Vagina (tissue), 2 donors: ENCODE results near the gene POLR2B. TPM values are rescaled to one million over a fixed set of nuclear protein-coding genes. Genes with fewer than 3 reads are reported as not detected.
"Not testable (repeated sequence)": the region's sequence is repeated elsewhere in the genome, so short reads cannot be mapped to it uniquely, and the experiment has no call there.

ENCODE experiments used
- DNase-seq, 2 donors: peaks; one replicate each; pipeline ENCODE4 v3.0.0-alpha.2; 2017; ENCODE audit errors: extremely low spot score in 2 of 2
- H3K27ac ChIP-seq: fragments of 200-600 bp; sonication (generic); one replicate; pipeline ENCODE4 v1.5.1; 2019
- H3K27me3 ChIP-seq: fragments of 200-600 bp; sonication (generic); one replicate; pipeline ENCODE4 v1.5.1; 2019
- H3K36me3 ChIP-seq, 2 donors: fragments of 200-600 bp; sonication (generic); one replicate each; pipeline ENCODE4 v1.5.1; 2017 to 2019
- H3K4me1 ChIP-seq: fragments of 200-600 bp; sonication (generic); one replicate; pipeline ENCODE4 v1.5.1; 2019
- H3K4me3 ChIP-seq, 2 donors: fragments of 200-600 bp; sonication (generic); 1 replicate in 1 of 2; 2 replicates in 1 of 2; pipeline ENCODE4 v1.5.1; 2016 to 2019
- H3K9me3 ChIP-seq: fragments of 200-600 bp; sonication (generic); one replicate; pipeline ENCODE4 v1.5.1; 2019
- CTCF ChIP-seq, 3 experiments: fragments of 450-650 bp in 2 of 3; fragments of 200-600 bp in 1 of 3; sonication (generic) in 1 of 3; IDR thresholded peaks; one replicate each; pipeline ENCODE4 v1.5.1; 2017 to 2019; ENCODE audit warnings: antibody characterized with exemption in 3 of 3, mild to moderate bottlenecking in 2 of 3, moderate library complexity in 2 of 3
- POLR2A ChIP-seq, 2 donors: fragments of 450-650 bp; IDR thresholded peaks; one replicate each; pipeline ENCODE4 v1.6.1; 2017; ENCODE audit warnings: antibody characterized with exemption in 2 of 2, mild to moderate bottlenecking in 2 of 2, moderate library complexity in 2 of 2
- POLR2AphosphoS5 ChIP-seq, 2 donors: sonication (generic); formaldehyde crosslinking; IDR thresholded peaks; one replicate each; pipeline ENCODE4 v1.9.0; 2017; ENCODE audit warnings: antibody characterized with exemption in 2 of 2, mild to moderate bottlenecking in 2 of 2, low read depth in 1 of 2; ENCODE audit not compliant: insufficient read depth in 1 of 2
- intact Hi-C: fragments of 100-400 bp; cut with DNase I; formaldehyde crosslinking; loops from one replicate; pipeline ENCODE4 v1.15.1; 2023
- total RNA-seq: library from RNA; depleted of rRNA; stranded (reverse); fragments of >200 nt; gene quantifications from one replicate; pipeline ENCODE4 v1.2.3, GENCODE V29; 2016

Gene POLR2B
- 56.5 TPM for total RNA-seq

- peaks cover 71% of the 10 kb centered on the region for H3K4me1 ChIP-seq
- intact Hi-C loops = loop anchor here (5.0 kb wide), 1 partner anchor 72 kb away; the partner anchor contains the start of gene REST
- peak within 1 kb of the TSS; percentile 75 to 82 for H3K4me3 ChIP-seq
- peak within 1 kb of the TSS; percentile 91 for H3K27ac ChIP-seq
- H3K36me3 ChIP-seq = peaks cover 0 to 9% of the 10 kb centered on the region in 2 donors
- TF ChIP-seq CTCF (IDR thresholded peaks at IDR 0.05) (no peak), POLR2A (IDR thresholded peaks at IDR 0.05) (peak in 1 of 2 donors; percentile 60), POLR2AphosphoS5 (IDR thresholded peaks at IDR 0.05; ENCODE audit: insufficient read depth in 1 of 2, low read depth in 1 of 2) (peak; percentile 86 to 97)
- H3K9me3 ChIP-seq = no peaks in the 10 kb centered on the region
- DNase-seq = peak; percentile 90 to 97
- no peaks in the 10 kb centered on the region for H3K27me3 ChIP-seq
Measured at GRCh38 chr4:56978750-56979303, at the start of gene POLR2B. POLR2B (plus strand) TSS chr4:56978896; CDS start chr4:56978986, 90 bp downstream.

- Histone ChIP-seq H3K4me3 (no peak overlapping the region), H3K27me3 (no peaks in the 10 kb centered on the region), H3K27ac (no peak overlapping the region), H3K4me1 (peaks cover 28% of the 10 kb centered on the region), H3K36me3 (peaks cover 0 to 30% of the 10 kb centered on the region in 2 donors), H3K9me3 (no peaks in the 10 kb centered on the region)
- no peak for DNase-seq
- no peak for TF ChIP-seq CTCF (IDR thresholded peaks at IDR 0.05)
- no peak for TF ChIP-seq POLR2AphosphoS5 (IDR thresholded peaks at IDR 0.05; ENCODE audit: insufficient read depth in 1 of 2, low read depth in 1 of 2)
- TF ChIP-seq POLR2A (IDR thresholded peaks at IDR 0.05) = no peak
- intact Hi-C loops = no loop called here
Measured at GRCh38 chr4:56930638-56931037, 48.1 kb upstream of the POLR2B start.

GRCh38 chr4:56931924-56932323 is 46.8 kb upstream of the POLR2B start:
- Histone ChIP-seq H3K4me3 (no peak overlapping the region), H3K36me3 (peaks cover 0 to 30% of the 10 kb centered on the region in 2 donors), H3K4me1 (peaks cover 28% of the 10 kb centered on the region), H3K27ac (no peak overlapping the region), H3K9me3 (no peaks in the 10 kb centered on the region), H3K27me3 (no peaks in the 10 kb centered on the region)
- no peak for DNase-seq
- intact Hi-C loops = no loop called here
- TF ChIP-seq CTCF (IDR thresholded peaks at IDR 0.05) = no peak
- TF ChIP-seq POLR2AphosphoS5 (IDR thresholded peaks at IDR 0.05; ENCODE audit: insufficient read depth in 1 of 2, low read depth in 1 of 2) = no peak
- no peak for TF ChIP-seq POLR2A (IDR thresholded peaks at IDR 0.05)

GRCh38 chr4:56937262-56937661 is 41.4 kb upstream of the POLR2B start:
- Histone ChIP-seq H3K27ac (no peak overlapping the region), H3K9me3 (no peaks in the 10 kb centered on the region), H3K36me3 (peaks cover 0 to 10% of the 10 kb centered on the region in 2 donors), H3K27me3 (no peaks in the 10 kb centered on the region), H3K4me3 (no peak overlapping the region), H3K4me1 (peaks cover 21% of the 10 kb centered on the region)
- intact Hi-C loops = loop anchor here (2.0 kb wide), 1 partner anchor 16 kb away; no protein-coding TSS in a partner anchor
- no peak for DNase-seq
- TF ChIP-seq CTCF (IDR thresholded peaks at IDR 0.05) (no peak), POLR2A (IDR thresholded peaks at IDR 0.05) (no peak), POLR2AphosphoS5 (IDR thresholded peaks at IDR 0.05; ENCODE audit: insufficient read depth in 1 of 2, low read depth in 1 of 2) (no peak)

- H3K27ac ChIP-seq, intact Hi-C loops, DNase-seq, H3K4me1 ChIP-seq, H3K9me3 ChIP-seq, H3K4me3 ChIP-seq, H3K27me3 ChIP-seq, H3K36me3 ChIP-seq: not testable (repeated sequence)
Measured at GRCh38 chr4:56939826-56940225, 38.9 kb upstream of the POLR2B start.
